Cardiac muscle cell (in vitro differentiated cells and primary cell): ENCODE data around the gene TEAD3. TPM values are rescaled to one million over a fixed set of nuclear protein-coding genes. Genes with fewer than 3 reads are reported as not detected.

Experiments used
- DNase-seq, 2 donors: peaks; one replicate each; pipeline versions ENCODE4 v3.0.0 to v3.0.0-alpha.2; 2010 to 2017; ENCODE audit warnings: low read depth in 1 of 2, low spot score in 1 of 2
- H3K27ac ChIP-seq: fragments of 200-600 bp; sonication (generic); 2 replicates; pipeline ENCODE4 v1.5.1; 2016
- H3K27me3 ChIP-seq: fragments of 200-600 bp; sonication (generic); 2 replicates; pipeline ENCODE4 v1.6.0; 2016; ENCODE audit warnings: control low read depth
- H3K36me3 ChIP-seq: fragments of 200-600 bp; sonication (generic); 2 replicates; pipeline ENCODE4 v1.5.1; 2016; ENCODE audit warnings: control low read depth
- H3K4me1 ChIP-seq: fragments of 200-600 bp; sonication (generic); 2 replicates; pipeline ENCODE4 v1.8.1; 2017; ENCODE audit warnings: low read depth, mild to moderate bottlenecking, mixed run types
- H3K4me3 ChIP-seq: fragments of 200-600 bp; sonication (generic); 2 replicates; pipeline ENCODE4 v1.5.1; 2016; ENCODE audit warnings: mild to moderate bottlenecking
- H3K9me3 ChIP-seq: fragments of 200-600 bp; sonication (generic); 2 replicates; pipeline ENCODE4 v1.5.1; 2017; ENCODE audit warnings: low read depth, mild to moderate bottlenecking, control low read depth
- CTCF ChIP-seq: IDR thresholded peaks from 2 replicates; pipeline ENCODE4 v1.5.1; 2012; ENCODE audit warnings: low read depth, mild to moderate bottlenecking, low read length
- polyA plus RNA-seq: library from polyadenylated mRNA; unstranded; fragments of >200 nt; fragmentation: Nextera tagmentation; extraction: Ambion mirVana; gene quantifications from 2 replicates; pipeline ENCODE4 v1.2.1, GENCODE V29; 2016
- total RNA-seq: library from RNA; depleted of rRNA; stranded (reverse); fragments of >200 nt; gene quantifications from 2 replicates; pipeline ENCODE4 v1.2.3, GENCODE V29; 2016

The TEAD3 gene
- total and polyA plus RNA-seq, 2 experiments from 2014 or later, result 64.0 to 98.6 TPM

DNA sequence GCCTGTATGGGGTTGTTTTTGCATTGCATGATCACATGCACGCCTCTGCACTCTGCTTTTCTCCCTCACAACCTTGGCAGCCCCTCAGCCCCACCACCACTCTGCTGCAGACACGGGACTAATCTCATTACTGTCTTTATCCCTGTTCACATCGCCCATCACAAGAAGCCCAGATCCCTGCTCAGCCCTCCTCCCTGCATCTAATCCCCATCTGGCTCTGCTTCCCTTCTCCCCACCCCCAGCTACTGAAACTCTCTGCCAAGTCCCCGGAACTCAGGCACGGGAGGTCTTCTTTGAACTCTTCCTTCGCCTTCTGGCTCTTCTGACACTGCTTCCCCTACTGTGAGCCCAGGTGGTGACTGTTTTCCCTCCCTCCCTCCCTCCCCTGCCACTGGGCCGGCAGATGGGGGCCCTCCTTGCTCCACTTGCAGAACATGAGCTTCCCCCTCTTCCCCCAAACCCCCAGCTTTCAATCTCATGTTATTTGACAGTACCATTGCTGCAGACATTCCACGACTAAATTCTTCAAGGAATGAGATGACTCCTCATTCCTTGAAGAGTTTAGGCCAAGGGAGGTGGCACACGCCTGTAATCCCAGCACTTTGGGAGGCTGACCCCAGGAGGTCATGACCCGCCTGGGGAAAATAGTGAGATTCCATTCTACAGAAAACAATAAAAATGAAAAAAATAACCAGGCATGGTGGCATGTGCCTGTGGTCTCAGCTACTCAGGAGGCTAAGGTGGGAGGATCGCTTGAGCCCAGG, 37.7 kb upstream of the TEAD3 start:
- no peak overlapping the region for H3K27ac ChIP-seq
- no peak overlapping the region for H3K4me3 ChIP-seq
- H3K9me3 ChIP-seq, result no peaks in the 10 kb centered on the region
- H3K4me1 ChIP-seq, result no peaks in the 10 kb centered on the region
- TF ChIP-seq CTCF, result no peak
- peak in 1 of 2 donors; percentile 30 for DNase-seq
- no peaks in the 10 kb centered on the region for H3K27me3 ChIP-seq
- H3K36me3 ChIP-seq, result no peaks in the 10 kb centered on the region

DNA sequence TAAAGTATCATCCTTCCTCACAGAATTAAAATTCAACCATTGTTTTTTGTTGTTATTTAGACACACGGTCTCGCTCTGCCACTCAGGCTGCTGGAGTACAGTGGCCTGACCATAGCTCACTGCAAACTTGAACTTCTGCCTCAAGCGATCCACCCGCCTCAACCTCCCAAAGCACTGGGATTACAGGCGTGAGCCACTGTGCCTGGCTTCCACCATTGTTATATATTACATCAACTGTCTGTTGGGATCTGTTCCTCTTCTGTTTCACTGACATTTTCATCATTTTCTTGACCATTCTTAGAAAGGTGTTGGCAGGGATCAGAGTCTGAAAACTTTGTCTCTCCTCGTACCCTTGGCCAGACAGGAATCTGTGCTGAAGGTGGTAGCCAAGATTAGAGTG, 37.1 kb upstream of the TEAD3 start:
- no peak for DNase-seq
- Histone ChIP-seq H3K27me3 (no peaks in the 10 kb centered on the region), H3K4me3 (no peak overlapping the region), H3K9me3 (no peaks in the 10 kb centered on the region), H3K27ac (no peak overlapping the region), H3K36me3 (no peaks in the 10 kb centered on the region), H3K4me1 (no peaks in the 10 kb centered on the region)
- no peak for TF ChIP-seq CTCF

DNA sequence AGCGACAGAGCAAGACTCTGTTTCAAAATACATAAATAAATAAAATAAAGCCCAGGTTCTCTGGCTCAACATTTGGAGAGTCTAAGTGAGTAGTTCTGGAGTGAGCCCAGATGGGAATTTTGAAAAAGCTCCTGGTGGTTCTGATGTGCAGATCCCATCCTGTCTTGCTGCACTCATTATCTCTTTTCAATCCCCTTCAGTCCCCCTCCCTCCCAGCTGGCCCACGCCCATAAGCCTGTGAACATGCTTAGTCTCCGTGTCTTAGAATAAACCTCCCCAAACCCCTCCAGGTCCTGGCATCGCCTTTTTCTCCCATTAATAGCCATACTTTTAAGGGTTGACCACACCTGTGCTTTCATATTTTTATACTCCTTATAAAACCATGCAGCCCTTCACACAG, 35.2 kb upstream of the TEAD3 start:
- Histone ChIP-seq H3K36me3 (no peaks in the 10 kb centered on the region), H3K27ac (no peak overlapping the region), H3K9me3 (no peaks in the 10 kb centered on the region), H3K4me1 (no peaks in the 10 kb centered on the region), H3K27me3 (no peaks in the 10 kb centered on the region), H3K4me3 (no peak overlapping the region)
- no peak for DNase-seq
- no peak for TF ChIP-seq CTCF

DNA sequence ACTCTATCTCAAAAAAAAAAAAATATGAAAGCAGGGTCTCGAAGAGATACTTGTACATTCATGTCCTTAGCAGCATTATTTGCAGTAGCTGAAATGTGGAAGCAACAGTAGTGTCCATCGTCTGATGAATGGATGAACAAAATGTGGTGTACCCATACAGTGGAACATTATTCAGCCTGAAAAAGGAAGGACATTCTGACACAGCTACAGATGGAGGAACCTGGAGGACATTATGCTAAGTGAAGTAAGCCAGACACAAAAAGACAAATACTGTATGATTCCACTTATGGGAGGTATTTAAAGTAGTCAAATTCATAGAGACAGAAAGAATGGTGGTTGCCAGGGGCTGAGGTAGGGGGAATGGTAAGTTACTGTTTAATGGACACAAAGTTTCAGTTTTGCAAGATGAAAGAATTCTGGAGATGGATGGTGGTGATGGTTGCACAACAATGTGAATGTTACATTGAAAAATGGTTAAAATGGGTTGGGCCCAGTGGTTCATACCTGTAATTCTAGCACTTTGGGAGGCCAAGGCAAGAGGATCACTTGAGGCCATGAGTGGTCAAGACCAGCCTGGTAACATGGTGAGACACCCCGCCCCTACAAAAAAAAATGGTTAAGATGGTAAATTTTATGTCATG, 27.6 kb upstream of the TEAD3 start:
- Histone ChIP-seq H3K27me3 (no peaks in the 10 kb centered on the region), H3K27ac (no peak overlapping the region), H3K4me1 (no peaks in the 10 kb centered on the region), H3K9me3 (no peaks in the 10 kb centered on the region), H3K4me3 (no peak overlapping the region), H3K36me3 (no peaks in the 10 kb centered on the region)
- DNase-seq, result no peak
- no peak for TF ChIP-seq CTCF

DNA sequence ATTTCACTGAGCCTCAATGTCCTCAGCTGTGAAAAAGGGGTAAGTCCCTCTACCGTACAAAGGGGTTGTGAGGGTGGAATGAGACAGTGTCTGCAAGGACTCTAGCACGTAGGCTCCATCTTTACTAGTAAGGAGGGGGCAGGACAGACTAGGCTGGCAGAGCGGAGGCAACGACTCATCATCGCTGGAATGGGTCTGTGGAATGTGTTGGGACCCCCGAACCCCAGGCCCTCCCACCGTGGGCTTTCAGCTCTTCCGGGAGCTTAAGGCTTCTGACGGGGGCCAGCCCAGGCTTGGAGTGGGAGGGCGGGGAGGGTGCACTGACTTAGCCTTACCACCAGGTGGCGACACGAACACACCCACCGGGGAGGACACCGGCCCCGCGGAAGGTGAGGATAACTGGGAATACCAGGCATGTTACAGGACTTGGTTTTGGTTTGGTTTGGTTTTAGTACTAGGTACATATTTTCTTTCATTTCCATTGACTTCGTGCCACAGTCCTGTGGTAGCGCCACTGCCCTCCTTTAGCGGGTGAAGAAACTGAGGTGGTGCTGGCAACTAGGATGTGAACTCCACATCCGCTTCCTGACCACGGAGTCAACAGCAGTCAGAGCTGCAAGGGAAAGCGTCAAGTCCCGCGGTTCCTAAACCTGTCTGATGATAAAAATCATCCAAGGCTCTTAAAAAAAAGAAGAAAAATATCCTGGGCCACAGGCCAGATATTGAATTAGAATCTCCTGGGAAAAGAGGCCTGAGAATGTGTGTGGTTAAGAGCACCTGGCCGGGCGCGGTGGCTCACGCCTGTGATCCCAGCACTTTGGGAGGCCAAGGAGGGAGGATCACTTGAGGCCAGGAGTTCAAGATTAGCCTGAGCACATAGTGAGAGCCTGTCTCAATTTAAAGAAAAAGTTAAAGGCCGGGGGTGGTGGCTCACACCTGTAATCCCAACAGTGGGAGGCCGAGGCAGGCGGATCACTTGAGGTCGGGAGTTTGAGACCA, 26.1 kb upstream of the TEAD3 start:
- no peak overlapping the region for H3K4me3 ChIP-seq
- peak; percentile 87 for TF ChIP-seq CTCF

More for the DNA sequence above, 26.1 kb upstream of the TEAD3 start:
- H3K4me1 ChIP-seq, result no peaks in the 10 kb centered on the region
- no peak overlapping the region for H3K27ac ChIP-seq
- H3K36me3 ChIP-seq, result no peaks in the 10 kb centered on the region
- DNase-seq, result peak; percentile 77 to 81
- H3K27me3 ChIP-seq, result no peaks in the 10 kb centered on the region
- H3K9me3 ChIP-seq, result no peaks in the 10 kb centered on the region
